Suprapubic skin (tissue), 4 donors: ENCODE results near the gene POC1A. TPM values are rescaled to one million over a fixed set of nuclear protein-coding genes. Genes with fewer than 3 reads are reported as not detected.

Experiments
- DNase-seq, 2 donors: peaks; one replicate each; pipeline ENCODE4 v3.0.0-alpha.2; 2019; ENCODE audit warnings: low spot score in 2 of 2
- H3K27ac ChIP-seq: fragments of 200-600 bp; sonication (generic); one replicate; pipeline ENCODE4 v1.5.1; 2019
- H3K27me3 ChIP-seq: fragments of 200-600 bp; sonication (generic); one replicate; pipeline ENCODE4 v1.5.1; 2019
- H3K36me3 ChIP-seq: fragments of 200-600 bp; sonication (generic); one replicate; pipeline ENCODE4 v1.5.1; 2019
- H3K4me1 ChIP-seq: fragments of 200-600 bp; sonication (generic); one replicate; pipeline ENCODE4 v1.5.1; 2019
- H3K4me3 ChIP-seq: fragments of 200-600 bp; sonication (generic); one replicate; pipeline ENCODE4 v1.5.1; 2019; ENCODE audit warnings: mild to moderate bottlenecking
- H3K9me3 ChIP-seq: fragments of 200-600 bp; sonication (generic); one replicate; pipeline ENCODE4 v1.5.1; 2019
- CTCF ChIP-seq, 2 donors: fragments of 200-600 bp in 1 of 2; fragments of 450-650 bp in 1 of 2; sonication (generic) in 1 of 2; IDR thresholded peaks; one replicate each; pipeline ENCODE4 v1.5.1; 2016 to 2019; ENCODE audit warnings: antibody characterized with exemption in 2 of 2, mild to moderate bottlenecking in 1 of 2, moderate library complexity in 1 of 2
- EP300 ChIP-seq: sonication (generic); formaldehyde crosslinking; IDR thresholded peaks from one replicate; pipeline ENCODE4 v1.6.1; 2017; ENCODE audit warnings: antibody characterized with exemption
- POLR2A ChIP-seq, 2 donors: fragments of 450-650 bp; IDR thresholded peaks; one replicate each; pipeline ENCODE4 v1.6.1; 2017; ENCODE audit warnings: antibody characterized with exemption in 2 of 2, mild to moderate bottlenecking in 2 of 2, moderate library complexity in 2 of 2
- POLR2AphosphoS5 ChIP-seq, 3 donors: sonication (generic); formaldehyde crosslinking; IDR thresholded peaks; one replicate each; pipeline ENCODE4 v1.6.1; 2017; ENCODE audit warnings: antibody characterized with exemption in 3 of 3
- WGBS: methylation state at CpG from one replicate; pipeline ENCODE4 v1.1.5; 2018; 5-methylcytosine and 5-hydroxymethylcytosine counted together
- total RNA-seq, 4 donors: library from RNA; depleted of rRNA; stranded (reverse); fragments of >200 nt; gene quantifications; one replicate each; pipeline ENCODE4 v1.1.0, GENCODE V29; 2016

Gene POC1A
- total RNA-seq, 4 donors from 2014 or later = 1.1 to 4.8 (median 1.6) TPM

GRCh38 chr3:52029535-52029934 is 124.7 kb downstream of the POC1A start:
- TF ChIP-seq EP300 (no peak), POLR2A (IDR thresholded peaks at IDR 0.05) (no peak), POLR2AphosphoS5 (IDR thresholded peaks at IDR 0.05) (no peak), CTCF (IDR thresholded peaks at IDR 0.05) (no peak)
- no peak for DNase-seq
- H3K4me3 ChIP-seq = no peak overlapping the region
- WGBS = 92% methylated on average over 10 of the region's 10 CpGs
- no peaks in the 10 kb centered on the region for H3K27me3 ChIP-seq
- peaks cover 32% of the 10 kb centered on the region for H3K4me1 ChIP-seq
- no peaks in the 10 kb centered on the region for H3K36me3 ChIP-seq
- no peak overlapping the region for H3K27ac ChIP-seq
- no peaks in the 10 kb centered on the region for H3K9me3 ChIP-seq

GRCh38 chr3:52029053-52029452 is 125.2 kb downstream of the POC1A start:
- Histone ChIP-seq H3K36me3 (no peaks in the 10 kb centered on the region), H3K9me3 (no peaks in the 10 kb centered on the region), H3K4me1 (peaks cover 32% of the 10 kb centered on the region), H3K27me3 (no peaks in the 10 kb centered on the region), H3K4me3 (no peak overlapping the region), H3K27ac (no peak overlapping the region)
- TF ChIP-seq POLR2AphosphoS5 (IDR thresholded peaks at IDR 0.05) = no peak
- no peak for TF ChIP-seq EP300
- TF ChIP-seq POLR2A (IDR thresholded peaks at IDR 0.05) = no peak
- TF ChIP-seq CTCF (IDR thresholded peaks at IDR 0.05) = no peak
- no CpG with 5 or more reads among the region's 9 CpGs for WGBS
- DNase-seq = no peak

GRCh38 chr3:52028572-52028971 is 125.7 kb downstream of the POC1A start:
- TF ChIP-seq POLR2AphosphoS5 (IDR thresholded peaks at IDR 0.05) = no peak
- no peak for TF ChIP-seq POLR2A (IDR thresholded peaks at IDR 0.05)
- no peak for TF ChIP-seq CTCF (IDR thresholded peaks at IDR 0.05)
- TF ChIP-seq EP300 = no peak
- H3K36me3 ChIP-seq = no peaks in the 10 kb centered on the region
- no peaks in the 10 kb centered on the region for H3K27me3 ChIP-seq
- H3K4me1 ChIP-seq = peaks cover 32% of the 10 kb centered on the region
- no peak for DNase-seq
- no peaks in the 10 kb centered on the region for H3K9me3 ChIP-seq
- 90% methylated on average over 4 of the region's 12 CpGs for WGBS
- no peak overlapping the region for H3K4me3 ChIP-seq
- no peak overlapping the region for H3K27ac ChIP-seq

- 69% methylated on average over 4 of the region's 4 CpGs for WGBS
- H3K4me1 ChIP-seq = peaks cover 22% of the 10 kb centered on the region
- no peak overlapping the region for H3K4me3 ChIP-seq
- TF ChIP-seq EP300 (no peak), POLR2A (IDR thresholded peaks at IDR 0.05) (no peak), CTCF (IDR thresholded peaks at IDR 0.05) (no peak), POLR2AphosphoS5 (IDR thresholded peaks at IDR 0.05) (no peak)
- H3K9me3 ChIP-seq = no peaks in the 10 kb centered on the region
- H3K27me3 ChIP-seq = no peaks in the 10 kb centered on the region
- no peak overlapping the region for H3K27ac ChIP-seq
- no peak for DNase-seq
- H3K36me3 ChIP-seq = no peaks in the 10 kb centered on the region
These were observed 128.2 kb downstream of the POC1A start for GRCh38 chr3:52026041-52026440.

GRCh38 chr3:52025453-52025852 is 128.8 kb downstream of the POC1A start:
- no peak for DNase-seq
- 91% methylated on average over 4 of the region's 7 CpGs for WGBS
- Histone ChIP-seq H3K9me3 (no peaks in the 10 kb centered on the region), H3K27me3 (no peaks in the 10 kb centered on the region), H3K36me3 (no peaks in the 10 kb centered on the region), H3K27ac (no peak overlapping the region), H3K4me1 (peaks cover 17% of the 10 kb centered on the region), H3K4me3 (no peak overlapping the region)
- TF ChIP-seq POLR2A (IDR thresholded peaks at IDR 0.05) (no peak), POLR2AphosphoS5 (IDR thresholded peaks at IDR 0.05) (no peak)

Other genes with a start within 250 kb of the POC1A start
- gene RRP9, start 212.5 kb downstream of the POC1A start, total RNA-seq = 10 to 100 TPM; 13.4 to 16.7 (median 14.8) TPM
- gene PARP3, start 212.1 kb downstream of the POC1A start, total RNA-seq = 10 to 100 TPM in 2 of 4 donors, 1 to 10 TPM in 2; 8.1 to 21.8 (median 14.0) TPM
- gene GPR62, start 199.0 kb downstream of the POC1A start, total RNA-seq = not detected
- gene PCBP4, start 187.0 kb downstream of the POC1A start, total RNA-seq = 10 to 100 TPM; 24.6 to 32.1 (median 28.6) TPM
- 10 to 100 TPM; 50.0 to 79.7 (median 59.0) TPM for gene ABHD14B, start 180.4 kb downstream of the POC1A start, total RNA-seq
- gene ABHD14A, start 179.4 kb downstream of the POC1A start, total RNA-seq = 10 to 100 TPM in 1 of 4 donors, 1 to 10 TPM in 3; 3.1 to 11.9 (median 8.3) TPM
- 10 to 100 TPM; 31.2 to 49.3 (median 36.8) TPM for gene ACY1, start 170.9 kb downstream of the POC1A start, total RNA-seq
- 1,000 to 10,000 TPM; 1,428 to 2,708 (median 2,246) TPM for gene RPL29, start 158.5 kb downstream of the POC1A start, total RNA-seq
- gene DUSP7, start 97.9 kb downstream of the POC1A start, total RNA-seq = 100 to 1,000 TPM in 3 of 4 donors, 10 to 100 TPM in 1; 91.1 to 190 (median 146) TPM
- gene ALAS1, start 43.7 kb upstream of the POC1A start, total RNA-seq = 10 to 100 TPM; 28.8 to 54.4 (median 31.9) TPM
- gene TLR9, start 71.2 kb upstream of the POC1A start, total RNA-seq = under 1 TPM in 1 of 4 donors, not detected in 3; 0.16 TPM
- 10 to 100 TPM; 33.2 to 46.2 (median 42.6) TPM for gene TWF2, start 84.7 kb upstream of the POC1A start, total RNA-seq
- 10 to 100 TPM in 3 of 4 donors, 1 to 10 TPM in 1; 10.0 to 17.5 (median 11.3) TPM for gene PPM1M, start 91.3 kb upstream of the POC1A start, total RNA-seq
- 10 to 100 TPM; 46.7 to 57.6 (median 52.5) TPM for gene WDR82, start 124.2 kb upstream of the POC1A start, total RNA-seq
- 10 to 100 TPM in 1 of 4 donors, 1 to 10 TPM in 3; 2.6 to 11.9 (median 6.4) TPM for gene GLYCTK, start 133.4 kb upstream of the POC1A start, total RNA-seq
- 10 to 100 TPM in 1 of 4 donors, 1 to 10 TPM in 3; 3.4 to 10.1 (median 7.7) TPM for gene DNAH1, start 161.9 kb upstream of the POC1A start, total RNA-seq